Fibroblast of mammary gland (primary cell): ENCODE data around the gene METAP2.
A peak's percentile ranks its signal among the peaks of the same experiment; 100 is the strongest.

Experiments
- DNase-seq: peaks from one replicate; pipeline ENCODE4 v3.0.0-alpha.2; 2010; ENCODE audit warnings: low read depth
- H3K4me3 ChIP-seq: 2 replicates; pipeline ENCODE4 v1.5.1; 2011; ENCODE audit warnings: low read depth, mild to moderate bottlenecking, low read length, moderate library complexity; ENCODE audit not compliant: control insufficient read depth
- CTCF ChIP-seq: conservative IDR thresholded peaks from 2 replicates; pipeline ENCODE4 v1.5.1; 2011; ENCODE audit warnings: low read depth, low read length, inconsistent platforms; ENCODE audit not compliant: control insufficient read depth, insufficient read depth

The METAP2 gene

DNA sequence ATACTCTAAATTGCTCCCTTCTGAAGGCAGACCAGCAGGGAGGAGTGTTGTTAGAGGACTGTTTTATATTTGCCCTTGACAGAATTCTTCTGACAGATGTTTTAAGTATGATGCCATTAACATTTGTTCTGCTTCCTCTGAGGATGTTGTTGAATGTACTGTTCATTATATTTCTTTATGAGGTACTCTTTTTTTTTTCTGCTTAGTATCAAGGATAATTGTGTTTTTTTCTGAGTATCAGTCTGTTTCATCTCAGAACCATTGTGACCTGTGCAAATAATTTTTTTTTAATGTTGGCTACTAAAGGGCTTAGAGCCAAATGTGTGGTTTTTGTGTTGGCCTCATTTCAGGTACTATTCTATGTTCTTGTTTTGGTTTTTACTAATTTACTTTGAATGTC, 10.6 kb downstream of the METAP2 start:
- peak; percentile 38 for DNase-seq
- no peak overlapping the region for H3K4me3 ChIP-seq
- TF ChIP-seq CTCF: no peak

DNA sequence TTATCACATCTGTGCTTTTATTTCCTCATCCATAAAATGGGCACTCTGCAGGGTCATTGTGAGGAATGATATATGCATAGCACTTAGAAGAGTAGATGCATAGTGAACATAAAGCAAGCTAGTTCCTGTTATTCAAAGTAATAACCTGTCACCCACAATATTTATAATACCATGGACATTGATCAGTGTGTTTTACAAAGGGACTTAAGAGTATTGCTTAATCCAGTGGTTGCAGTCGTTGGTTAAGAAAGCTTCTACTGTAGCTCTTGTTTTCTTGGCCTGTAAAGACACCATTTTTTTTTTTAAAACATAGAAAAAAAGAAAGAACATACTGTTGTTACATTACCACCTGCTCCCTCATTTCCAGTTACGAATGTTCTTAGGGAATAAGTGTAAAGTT, 13.1 kb downstream of the METAP2 start:
- TF ChIP-seq CTCF: no peak
- no peak overlapping the region for H3K4me3 ChIP-seq
- no peak for DNase-seq

GRCh38 chr12:95492462-95492861, 18.5 kb downstream of the METAP2 start:
- no peak for TF ChIP-seq CTCF
- DNase-seq: no peak
- H3K4me3 ChIP-seq: no peak overlapping the region

- no peak for TF ChIP-seq CTCF
- no peak for DNase-seq
- H3K4me3 ChIP-seq: no peak overlapping the region
Measured at GRCh38 chr12:95494888-95495287, 20.9 kb downstream of the METAP2 start.

GRCh38 chr12:95495433-95495832, 21.5 kb downstream of the METAP2 start:
- H3K4me3 ChIP-seq: no peak overlapping the region
- no peak for TF ChIP-seq CTCF
- DNase-seq: no peak

DNA sequence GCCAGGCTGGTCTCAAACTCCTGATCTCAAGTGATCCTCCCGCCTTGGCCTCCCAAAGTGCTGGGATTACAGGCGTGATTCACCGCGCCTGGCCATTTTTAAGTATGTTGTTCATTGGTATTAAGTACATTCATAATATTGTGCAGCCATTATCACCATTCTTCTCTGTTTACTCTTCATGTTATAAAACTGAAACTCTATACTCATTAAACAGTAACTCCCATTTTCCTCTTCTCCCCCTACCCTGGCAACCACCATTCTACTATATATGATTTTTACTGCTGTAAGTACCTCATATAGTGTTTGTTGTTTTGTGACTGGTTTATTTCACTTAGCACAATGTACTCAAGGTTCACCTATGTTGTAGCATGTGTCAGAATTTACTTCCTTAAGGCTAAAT, 23.1 kb downstream of the METAP2 start:
- no peak for TF ChIP-seq CTCF
- DNase-seq: no peak
- H3K4me3 ChIP-seq: no peak overlapping the region

- no peak for DNase-seq
- TF ChIP-seq CTCF: no peak
- H3K4me3 ChIP-seq: no peak overlapping the region
Measured at GRCh38 chr12:95498968-95499367, 25.0 kb downstream of the METAP2 start.
